Urothelium cell line (cell line): ENCODE measurements around the gene NR4A1.
"Not testable (repeated sequence)": the region's sequence is repeated elsewhere in the genome, so short reads cannot be mapped to it uniquely, and the experiment has no call there.

Experiments
- DNase-seq: peaks from one replicate; pipeline ENCODE4 v3.0.0; 2011; ENCODE audit warnings: low spot score, mixed read lengths
- FAIRE-seq: peaks from 2 replicates; lab custom pipeline; 2011; peaks lifted over from hg19 to GRCh38; lab: Jason Lieb, UNC

The NR4A1 gene

GRCh38 chr12:52091061-52091460 is 39.8 kb downstream of the NR4A1 start:
- FAIRE-seq (no peak), DNase-seq (no peak)

GRCh38 chr12:52091869-52092268 is 40.6 kb downstream of the NR4A1 start:
- no peak for FAIRE-seq

GRCh38 chr12:52093346-52093745 is 42.1 kb downstream of the NR4A1 start:
- FAIRE-seq (no peak), DNase-seq (no peak)

More at GRCh38 chr12:52091869-52092268, 40.6 kb downstream of the NR4A1 start:
- no peak for DNase-seq

- FAIRE-seq (no peak), DNase-seq (no peak)
Measured at GRCh38 chr12:52096332-52097044, 45.2 kb downstream of the NR4A1 start.

GRCh38 chr12:52097045-52097666 is 45.9 kb downstream of the NR4A1 start:
- FAIRE-seq (peak; percentile 80), DNase-seq (no peak)

GRCh38 chr12:52104431-52105089 is 53.3 kb downstream of the NR4A1 start:
- not testable (repeated sequence) for FAIRE-seq, DNase-seq
